HG02885 (cell line): ENCODE measurements around the gene TFCP2.
"Not testable (repeated sequence)": the region's sequence is repeated elsewhere in the genome, so short reads cannot be mapped to it uniquely, and the experiment has no call there.

Experiments
- ATAC-seq: cut with Tn5 transposase; IDR thresholded peaks from one replicate; pipeline ENCODE4 v1.9.1; 2021; ENCODE audit warnings: mild to moderate bottlenecking; ENCODE audit not compliant: unreplicated experiment, poor library complexity

TFCP2 gene, protein sequence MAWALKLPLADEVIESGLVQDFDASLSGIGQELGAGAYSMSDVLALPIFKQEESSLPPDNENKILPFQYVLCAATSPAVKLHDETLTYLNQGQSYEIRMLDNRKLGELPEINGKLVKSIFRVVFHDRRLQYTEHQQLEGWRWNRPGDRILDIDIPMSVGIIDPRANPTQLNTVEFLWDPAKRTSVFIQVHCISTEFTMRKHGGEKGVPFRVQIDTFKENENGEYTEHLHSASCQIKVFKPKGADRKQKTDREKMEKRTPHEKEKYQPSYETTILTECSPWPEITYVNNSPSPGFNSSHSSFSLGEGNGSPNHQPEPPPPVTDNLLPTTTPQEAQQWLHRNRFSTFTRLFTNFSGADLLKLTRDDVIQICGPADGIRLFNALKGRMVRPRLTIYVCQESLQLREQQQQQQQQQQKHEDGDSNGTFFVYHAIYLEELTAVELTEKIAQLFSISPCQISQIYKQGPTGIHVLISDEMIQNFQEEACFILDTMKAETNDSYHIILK

GRCh38 chr12:51172515-51173431 lies at the start of gene TFCP2:
TFCP2 (minus strand) TSS chr12:51173135; CDS start chr12:51172422, 713 bp downstream.
- peak; percentile 95 for ATAC-seq

DNA sequence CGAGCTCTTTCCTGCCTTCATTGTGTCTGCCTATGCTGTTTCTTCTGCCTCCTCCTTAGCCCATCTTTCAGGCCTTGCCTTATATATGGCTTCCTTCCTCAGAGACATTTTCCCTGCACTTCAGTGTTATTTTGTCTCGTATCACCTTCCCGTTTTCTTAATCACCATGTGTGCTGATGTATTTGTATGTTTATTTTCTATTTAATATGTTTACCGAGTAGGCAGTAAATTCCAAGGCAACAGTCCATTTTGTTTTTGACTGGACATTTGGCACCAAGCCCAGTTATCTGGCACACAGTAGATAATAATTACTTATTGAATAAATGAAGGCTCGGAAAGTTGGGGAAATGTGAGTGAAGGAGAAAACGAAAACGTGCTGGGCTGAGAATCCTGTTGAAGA lies 49.5 kb upstream of the TFCP2 start:
- ATAC-seq: no peak

DNA sequence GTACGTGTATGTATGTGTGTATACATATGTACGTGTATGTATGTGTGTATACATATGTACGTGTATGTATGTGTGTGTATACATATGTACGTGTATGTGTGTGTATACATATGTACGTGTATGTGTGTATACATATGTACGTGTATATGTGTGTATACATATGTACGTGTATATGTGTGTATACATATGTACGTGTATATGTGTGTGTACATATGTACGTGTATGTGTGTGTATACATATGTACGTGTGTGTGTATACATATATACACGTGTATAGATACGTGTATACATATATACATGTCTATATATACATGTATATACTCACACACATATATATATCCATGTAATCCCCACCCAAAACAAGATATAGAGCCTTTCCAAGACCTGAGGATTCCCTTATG lies 46.9 kb upstream of the TFCP2 start:
- ATAC-seq: not testable (repeated sequence)

DNA sequence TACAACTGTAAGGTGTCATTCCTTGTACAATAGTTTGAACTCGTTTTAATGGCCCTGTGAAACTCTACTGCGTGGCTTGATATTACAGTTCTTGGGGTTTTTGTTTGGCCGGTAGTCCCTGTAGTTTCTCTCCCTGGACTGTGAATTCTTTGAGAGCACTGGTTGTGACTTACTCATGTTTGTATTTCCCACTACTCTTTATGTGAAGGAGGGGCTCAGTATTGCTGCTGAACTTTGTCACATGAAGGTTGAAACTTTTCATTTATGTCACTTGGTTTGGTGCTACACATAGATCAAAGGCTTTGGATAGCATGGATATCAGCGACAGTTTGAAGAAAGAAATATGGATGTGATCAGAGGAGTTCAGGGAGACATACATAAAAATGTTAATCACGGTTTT lies 46.4 kb upstream of the TFCP2 start:
- ATAC-seq: no peak

- no peak for ATAC-seq
Observed at GRCh38 chr12:51218607-51219161, 45.7 kb upstream of the TFCP2 start.

GRCh38 chr12:51217968-51218606 lies 45.2 kb upstream of the TFCP2 start, which contains the start of gene POU6F1:
POU6F1 (minus strand) TSS chr12:51218062; CDS start chr12:51206836, 11,226 bp downstream.
- ATAC-seq: peak; percentile 76

- ATAC-seq: peak; percentile 68
Observed at GRCh38 chr12:51217133-51217967, 44.4 kb upstream of the TFCP2 start.

GRCh38 chr12:51216642-51217041 lies 43.7 kb upstream of the TFCP2 start:
- no peak for ATAC-seq

GRCh38 chr12:51214895-51215294 lies 42.0 kb upstream of the TFCP2 start:
- no peak for ATAC-seq

DNA sequence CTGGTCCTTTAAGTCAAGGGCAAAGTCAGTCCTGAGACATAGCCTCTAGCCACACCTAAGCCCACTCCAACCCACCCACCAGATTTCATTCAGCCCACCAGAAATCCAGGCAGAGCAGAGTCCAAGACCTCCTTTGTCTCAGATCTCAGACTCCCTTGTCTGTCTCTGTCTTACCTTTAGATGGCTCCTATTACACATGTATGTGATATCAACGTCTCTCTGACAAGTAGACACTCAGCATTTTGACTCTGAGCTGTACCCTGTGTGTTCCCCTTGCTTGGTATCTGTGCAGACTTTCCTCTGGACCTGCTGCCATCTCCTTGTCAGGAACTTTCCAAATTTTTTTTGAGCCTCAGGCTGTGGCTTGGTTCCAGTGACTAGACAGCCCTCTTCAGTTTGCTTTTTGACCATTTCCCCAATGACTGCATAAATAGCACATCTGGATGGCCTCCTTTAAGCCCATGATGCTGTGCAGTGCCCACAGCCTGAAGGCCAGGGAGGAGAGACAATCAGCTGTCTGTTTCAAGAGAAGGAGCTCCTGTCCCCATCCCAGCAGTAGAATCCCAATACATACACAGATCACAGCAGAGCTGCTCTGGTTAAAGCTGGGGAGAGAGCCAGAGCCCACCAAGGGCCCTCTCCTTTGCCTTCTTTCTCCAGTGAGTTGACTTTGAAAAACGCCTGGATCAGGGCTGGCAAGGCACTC lies 37.9 kb upstream of the TFCP2 start:
- no peak for ATAC-seq

DNA sequence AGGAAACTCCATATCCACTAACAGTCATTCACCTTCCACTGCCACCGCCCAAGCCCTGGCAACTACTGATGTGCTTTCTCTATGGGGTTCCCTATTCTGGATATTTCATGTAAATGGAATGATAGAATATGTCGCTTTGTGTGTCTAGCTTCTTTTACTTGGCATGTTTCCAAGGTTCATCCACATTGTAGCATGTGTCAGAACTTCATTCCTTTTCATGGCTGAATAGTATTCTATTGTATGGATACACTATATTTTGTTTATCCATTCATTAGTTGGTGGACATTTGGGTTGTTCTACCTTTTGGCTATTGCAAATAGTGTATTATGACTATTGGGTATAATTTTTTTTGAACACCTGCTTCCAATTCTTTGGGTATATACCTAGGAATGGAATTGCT lies 36.3 kb upstream of the TFCP2 start:
- ATAC-seq: no peak

DNA sequence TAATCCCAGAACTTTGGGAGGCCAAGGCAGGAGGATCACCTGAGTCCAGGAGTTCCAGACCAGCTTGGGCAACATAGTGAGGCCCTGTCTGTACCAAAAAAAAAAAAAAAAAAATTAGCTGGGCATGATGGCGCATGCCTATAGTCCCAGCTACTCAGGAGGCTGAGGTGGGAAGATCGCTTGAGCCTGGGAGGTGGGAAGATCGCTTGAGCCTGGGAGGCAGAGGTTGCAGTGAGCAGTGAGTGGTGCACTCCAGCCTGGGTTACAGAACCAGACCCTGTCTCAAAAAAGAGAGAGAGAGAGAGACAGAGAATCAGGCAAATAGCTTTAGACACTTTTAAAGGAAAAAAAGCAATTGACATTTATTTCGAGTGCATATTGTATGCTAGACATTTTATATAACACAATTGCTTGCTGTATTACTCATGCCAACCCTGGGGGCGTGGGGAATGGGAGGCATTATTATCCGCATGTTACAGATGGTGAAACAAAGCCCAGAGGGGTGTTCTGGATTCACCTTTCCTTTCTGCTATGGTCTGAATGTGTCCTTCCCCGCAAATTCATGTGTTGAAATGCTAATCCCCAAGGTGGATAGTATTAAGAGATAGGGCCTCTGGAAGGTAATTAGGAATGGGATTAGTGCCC lies 35.2 kb upstream of the TFCP2 start:
- ATAC-seq: no peak

DNA sequence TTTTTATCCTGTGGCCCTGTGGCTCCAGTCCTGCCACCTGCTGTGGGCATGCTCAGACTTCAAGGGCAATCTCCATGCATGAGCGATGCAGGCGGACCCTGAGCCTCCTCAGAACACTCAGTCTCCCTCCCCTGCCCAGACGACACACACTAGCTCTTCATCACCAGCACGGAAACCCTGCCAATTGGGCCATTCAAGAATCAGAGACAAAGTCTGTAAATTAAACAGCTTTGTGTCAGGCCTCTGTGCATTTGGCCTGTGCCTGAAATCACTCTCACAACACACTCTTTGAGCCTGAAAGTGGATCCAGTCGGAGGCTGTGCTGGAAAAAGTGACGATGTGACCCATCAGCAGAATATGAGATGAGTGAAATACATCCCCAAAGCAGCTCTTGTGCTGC lies 32.4 kb upstream of the TFCP2 start:
- no peak for ATAC-seq

GRCh38 chr12:51202718-51203117 lies 29.8 kb upstream of the TFCP2 start:
- ATAC-seq: no peak

GRCh38 chr12:51200806-51201205 lies 27.9 kb upstream of the TFCP2 start:
- no peak for ATAC-seq

- no peak for ATAC-seq
Observed at GRCh38 chr12:51200156-51200555, 27.2 kb upstream of the TFCP2 start.

- ATAC-seq: no peak
Observed at GRCh38 chr12:51199366-51199945, 26.5 kb upstream of the TFCP2 start.
